BJ (cell line): ENCODE measurements around the gene GSTT2B. TPM values are rescaled to one million over a fixed set of nuclear protein-coding genes. Genes with fewer than 3 reads are reported as not detected.
"Not testable (repeated sequence)": the region's sequence is repeated elsewhere in the genome, so short reads cannot be mapped to it uniquely, and the experiment has no call there.

Experiments used
- CTCF ChIA-PET: fragments of 350-600 bp; formaldehyde crosslinking; extraction: SDS; loops from one replicate; lab custom pipeline; 2021; ENCODE audit warnings: antibody characterized with exemption, inconsistent platforms; lab: Yijun Ruan, JAX
- POLR2A ChIA-PET: fragments of 300-600 bp; sonication (Branson Sonifier 250); formaldehyde crosslinking; extraction: SDS; loops from one replicate; lab custom pipeline; 2021; ENCODE audit warnings: antibody characterized with exemption; lab: Charles Lee
- DNase-seq: peaks from one replicate; pipeline ENCODE4 v3.0.0-alpha.2; 2011; ENCODE audit warnings: low read depth
- H3K27me3 ChIP-seq: 2 replicates; pipeline ENCODE4 v1.6.0; 2011; ENCODE audit warnings: low read length; ENCODE audit not compliant: control insufficient read depth, insufficient read depth
- H3K36me3 ChIP-seq: 2 replicates; pipeline ENCODE4 v1.5.1; 2011; ENCODE audit warnings: low read length; ENCODE audit not compliant: control insufficient read depth, insufficient read depth
- H3K4me3 ChIP-seq: 2 replicates; pipeline ENCODE4 v1.5.1; 2011; ENCODE audit warnings: low read depth, mild to moderate bottlenecking, control low read depth, low read length
- CTCF ChIP-seq: IDR thresholded peaks from 2 replicates; pipeline ENCODE4 v1.5.1; 2011; ENCODE audit warnings: low read depth, mild to moderate bottlenecking, control low read depth, inconsistent platforms, low read length, moderate library complexity; ENCODE audit not compliant: insufficient read depth
- polyA plus RNA-seq: library from polyadenylated mRNA; depleted of rRNA; stranded (reverse); fragments of >200 nt; gene quantifications from 2 replicates; pipeline ENCODE4 v1.2.3, GENCODE V29; 2011

GSTT2B gene
- polyA plus RNA-seq, 1 experiment = 5.9 TPM

GRCh38 chr22:23970816-23971486 lies 10.0 kb upstream of the GSTT2B start:
- POLR2A ChIA-PET = no interaction called here
- TF ChIP-seq CTCF = no peak
- CTCF ChIA-PET = interaction anchor here (1.0 to 1.1 kb wide), 3 partner anchors 40 to 74 kb away, joined by 3 to 4 read pairs (median 3); no protein-coding TSS in a partner anchor

GRCh38 chr22:23970201-23970641 lies 9.2 kb upstream of the GSTT2B start:
- ChIA-PET POLR2A (no interaction called here), CTCF (no interaction called here)
- TF ChIP-seq CTCF = no peak
- Histone ChIP-seq H3K4me3 (no peak overlapping the region), H3K36me3 (peaks cover 12% of the 10 kb centered on the region), H3K27me3 (no peaks in the 10 kb centered on the region)
- DNase-seq = no peak

More at GRCh38 chr22:23970816-23971486, 10.0 kb upstream of the GSTT2B start:
- no peak for DNase-seq
- Histone ChIP-seq H3K27me3 (no peaks in the 10 kb centered on the region), H3K4me3 (no peak overlapping the region), H3K36me3 (peaks cover 12% of the 10 kb centered on the region)

GRCh38 chr22:23969071-23969470 lies 8.1 kb upstream of the GSTT2B start:
- no peak overlapping the region for H3K4me3 ChIP-seq
- no peaks in the 10 kb centered on the region for H3K27me3 ChIP-seq
- H3K36me3 ChIP-seq = peaks cover 12% of the 10 kb centered on the region
- ChIA-PET POLR2A (no interaction called here), CTCF (no interaction called here)
- DNase-seq = no peak
- no peak for TF ChIP-seq CTCF

GRCh38 chr22:23966568-23966967 lies 5.6 kb upstream of the GSTT2B start, which contains the start of gene DDTL:
Gene DDTL, plus strand, starts transcription at chr22:23966888. Its CDS starts 27 bp downstream, at chr22:23966915.
- CTCF ChIA-PET = not testable (repeated sequence)

GRCh38 chr22:23966094-23966493 lies 5.1 kb upstream of the GSTT2B start:
- CTCF ChIA-PET, H3K4me3 ChIP-seq, POLR2A ChIA-PET, H3K36me3 ChIP-seq, DNase-seq, H3K27me3 ChIP-seq: not testable (repeated sequence)

More at GRCh38 chr22:23966568-23966967, 5.6 kb upstream of the GSTT2B start, which contains the start of gene DDTL:
- POLR2A ChIA-PET, H3K27me3 ChIP-seq, H3K4me3 ChIP-seq, DNase-seq: not testable (repeated sequence)
- peaks cover 11% of the 10 kb centered on the region for H3K36me3 ChIP-seq

GRCh38 chr22:23956301-23956900 lies 4.6 kb downstream of the GSTT2B start:
- H3K36me3 ChIP-seq, H3K27me3 ChIP-seq, H3K4me3 ChIP-seq, POLR2A ChIA-PET: not testable (repeated sequence)
- CTCF ChIA-PET = interaction anchor here (0.6 to 1.6 kb wide), 7 partner anchors 18 to 221 kb away, joined by 3 to 11 read pairs (median 4); no protein-coding TSS in a partner anchor
- TF ChIP-seq CTCF = peak; percentile 68
- DNase-seq = peak; percentile 0

GRCh38 chr22:23955886-23956285 lies 5.1 kb downstream of the GSTT2B start:
- H3K4me3 ChIP-seq, H3K27me3 ChIP-seq, H3K36me3 ChIP-seq, DNase-seq, POLR2A ChIA-PET: not testable (repeated sequence)
- CTCF ChIA-PET = interaction anchor here (0.6 to 1.6 kb wide), 7 partner anchors 17 to 221 kb away, joined by 3 to 11 read pairs (median 4); no protein-coding TSS in a partner anchor

GRCh38 chr22:23954991-23955305 lies 6.0 kb downstream of the GSTT2B start:
- DNase-seq, H3K36me3 ChIP-seq, H3K27me3 ChIP-seq, CTCF ChIA-PET, POLR2A ChIA-PET, H3K4me3 ChIP-seq: not testable (repeated sequence)
